Measurements from ENCODE around the gene CASP4. TPM values are rescaled to one million over a fixed set of nuclear protein-coding genes. Genes with fewer than 3 reads are reported as not detected.

Gene CASP4
- total RNA-seq, 1 experiment from 2014 or later, result 21.1 TPM

DNA sequence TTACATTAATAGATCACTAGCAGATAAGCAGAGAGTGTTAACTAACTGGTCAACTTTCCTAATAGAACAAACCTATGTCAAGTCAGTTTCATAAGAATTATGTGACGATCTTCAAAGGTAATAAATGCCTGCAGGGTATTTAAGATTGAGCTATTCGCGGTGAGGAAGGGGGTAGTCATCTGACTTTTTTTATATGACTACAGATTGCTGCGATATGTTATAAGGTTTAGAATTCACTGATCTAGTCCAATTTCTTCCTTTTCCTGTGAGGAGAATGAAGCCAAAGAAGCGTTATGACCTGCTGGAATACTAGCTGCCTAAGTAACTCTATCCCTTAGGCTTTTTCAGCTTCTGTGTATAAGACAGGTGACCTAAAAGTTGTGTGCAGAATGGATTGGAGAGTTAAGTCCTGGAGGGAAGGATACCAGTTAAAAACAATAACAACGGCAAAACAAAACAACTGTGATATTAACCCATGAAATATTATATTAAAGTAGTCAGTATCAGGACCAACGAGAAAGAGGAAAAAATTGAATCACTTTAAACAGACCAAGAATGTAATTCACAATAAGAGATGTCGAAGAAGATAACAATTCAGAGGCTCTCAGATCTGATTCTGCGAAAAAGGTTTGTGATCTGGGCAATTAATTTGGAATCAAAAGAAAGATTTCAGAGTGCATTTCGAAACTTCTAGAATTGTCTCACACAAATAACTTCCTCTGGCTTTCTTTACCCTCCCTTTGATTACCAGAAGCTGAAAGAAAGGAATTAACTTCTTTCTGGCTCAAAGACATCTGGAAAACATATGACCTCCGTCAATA is 630 bp downstream of the CASP4 start:
- no peaks in the 10 kb centered on the region for H3K9me2 ChIP-seq (ENCODE audit: insufficient read depth)
- ATAC-seq (no peak), DNase-seq (ENCODE audit: low read depth, low spot score) (no peak)
- H3K36me3 ChIP-seq (ENCODE audit: control insufficient read depth in 1 of 2, insufficient read depth in 2 of 2, low read length in 2 of 2), result no peaks in the 10 kb centered on the region
- H3K9me3 ChIP-seq (ENCODE audit: control insufficient read depth in 1 of 2, insufficient read depth in 1 of 2, low read depth in 1 of 2, low read length in 2 of 2), result no peaks in the 10 kb centered on the region
- H3K79me2 ChIP-seq (ENCODE audit: insufficient read depth, low read length), result no peaks in the 10 kb centered on the region
- peak overlapping the region; percentile 53 to 64 for H3K4me3 ChIP-seq (replicated peaks in 1 of 2; ENCODE audit: low read depth in 1 of 2, low read length in 2 of 2)
- peak overlapping the region; percentile 67 for H3K9ac ChIP-seq (ENCODE audit: low read length)
- peak overlapping the region; percentile 11; the same call in 1 of the 2 replicates for H3K27ac ChIP-seq (ENCODE audit: low read depth, low read length)
- intact Hi-C loops (cut with micrococcal nuclease), result no loop called here
- RAD21 ChIA-PET (ENCODE audit: low non-redundant PET in 1 of 2, low total read pairs in 2 of 2, uncharacterized antibody in 2 of 2, unreplicated experiment in 2 of 2), result no interaction called here
- TSS peak; percentile 73 for BruUV-seq (replicated peaks)
- peak overlapping the region; percentile 93 for H2AFZ ChIP-seq (ENCODE audit: low read depth, low read length, poor library complexity, severe bottlenecking)
- H3K4me1 ChIP-seq (ENCODE audit: control insufficient read depth in 1 of 2, insufficient read depth in 2 of 2, low read length in 2 of 2), result peaks cover 8 to 26% of the 10 kb centered on the region in 2 experiments
- peak overlapping the region; percentile 81 for H3K4me2 ChIP-seq (ENCODE audit: low read length)
- POLR2A ChIA-PET, result interaction anchor here (1.3 kb wide), 1 partner anchor 10 kb away, joined by 3 read pairs; no protein-coding TSS in a partner anchor
- H4K20me1 ChIP-seq (ENCODE audit: insufficient read depth), result no peaks in the 10 kb centered on the region
- no peak for TF ChIP-seq POLR2A (IDR thresholded peaks at IDR 0.05; ENCODE audit: borderline replicate concordance, extremely low read depth, insufficient read depth, insufficient read length)
- TF ChIP-seq FOSL1 (IDR thresholded peaks at IDR 0.05; ENCODE audit: low read depth), result no peak
- TF ChIP-seq, protein P1, sequence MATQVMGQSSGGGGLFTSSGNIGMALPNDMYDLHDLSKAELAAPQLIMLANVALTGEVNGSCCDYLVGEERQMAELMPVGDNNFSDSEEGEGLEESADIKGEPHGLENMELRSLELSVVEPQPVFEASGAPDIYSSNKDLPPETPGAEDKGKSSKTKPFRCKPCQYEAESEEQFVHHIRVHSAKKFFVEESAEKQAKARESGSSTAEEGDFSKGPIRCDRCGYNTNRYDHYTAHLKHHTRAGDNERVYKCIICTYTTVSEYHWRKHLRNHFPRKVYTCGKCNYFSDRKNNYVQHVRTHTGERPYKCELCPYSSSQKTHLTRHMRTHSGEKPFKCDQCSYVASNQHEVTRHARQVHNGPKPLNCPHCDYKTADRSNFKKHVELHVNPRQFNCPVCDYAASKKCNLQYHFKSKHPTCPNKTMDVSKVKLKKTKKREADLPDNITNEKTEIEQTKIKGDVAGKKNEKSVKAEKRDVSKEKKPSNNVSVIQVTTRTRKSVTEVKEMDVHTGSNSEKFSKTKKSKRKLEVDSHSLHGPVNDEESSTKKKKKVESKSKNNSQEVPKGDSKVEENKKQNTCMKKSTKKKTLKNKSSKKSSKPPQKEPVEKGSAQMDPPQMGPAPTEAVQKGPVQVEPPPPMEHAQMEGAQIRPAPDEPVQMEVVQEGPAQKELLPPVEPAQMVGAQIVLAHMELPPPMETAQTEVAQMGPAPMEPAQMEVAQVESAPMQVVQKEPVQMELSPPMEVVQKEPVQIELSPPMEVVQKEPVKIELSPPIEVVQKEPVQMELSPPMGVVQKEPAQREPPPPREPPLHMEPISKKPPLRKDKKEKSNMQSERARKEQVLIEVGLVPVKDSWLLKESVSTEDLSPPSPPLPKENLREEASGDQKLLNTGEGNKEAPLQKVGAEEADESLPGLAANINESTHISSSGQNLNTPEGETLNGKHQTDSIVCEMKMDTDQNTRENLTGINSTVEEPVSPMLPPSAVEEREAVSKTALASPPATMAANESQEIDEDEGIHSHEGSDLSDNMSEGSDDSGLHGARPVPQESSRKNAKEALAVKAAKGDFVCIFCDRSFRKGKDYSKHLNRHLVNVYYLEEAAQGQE (IDR thresholded peaks at IDR 0.05; ENCODE audit: low read depth), result no peak
- no peak for TF ChIP-seq ZNF274 (IDR thresholded peaks at IDR 0.05; ENCODE audit: low read depth, low read length)
- no peak for TF ChIP-seq CEBPB (IDR thresholded peaks at IDR 0.05; ENCODE audit: low read depth)
- no peak for TF ChIP-seq SRF (IDR thresholded peaks at IDR 0.05; ENCODE audit: low read depth)
- TF ChIP-seq TCF7L2 (IDR thresholded peaks at IDR 0.05; ENCODE audit: borderline replicate concordance, extremely low read depth, insufficient read depth, insufficient read length), result no peak
- TF ChIP-seq JUND (IDR thresholded peaks at IDR 0.05), result no peak
- no peak for TF ChIP-seq RAD21 (IDR thresholded peaks at IDR 0.05; ENCODE audit: low read depth)
- TF ChIP-seq EZH2phosphoT487 (IDR thresholded peaks at IDR 0.05; ENCODE audit: borderline replicate concordance), result no peak
- TF ChIP-seq SIN3A (IDR thresholded peaks at IDR 0.05; ENCODE audit: low read depth), result no peak
- no peak for TF ChIP-seq SP1 (IDR thresholded peaks at IDR 0.05; ENCODE audit: low read depth)
- CTCF ChIA-PET, result no interaction called here
- no peaks in the 10 kb centered on the region for H3K27me3 ChIP-seq (ENCODE audit: insufficient read depth, low read length)
